Erythroblast (primary cell): Measurements from ENCODE around the gene HECA.

ENCODE experiments used
- GATA1 ChIP-seq: IDR thresholded peaks from 2 replicates; pipeline ENCODE4 v1.6.1; 2011; ENCODE audit warnings: low read depth, mild to moderate bottlenecking, control low read depth, low read length, moderate library complexity
- POLR2A ChIP-seq: IDR thresholded peaks from 2 replicates; pipeline ENCODE4 v1.6.1; 2011; ENCODE audit warnings: mild to moderate bottlenecking, low read length

DNA sequence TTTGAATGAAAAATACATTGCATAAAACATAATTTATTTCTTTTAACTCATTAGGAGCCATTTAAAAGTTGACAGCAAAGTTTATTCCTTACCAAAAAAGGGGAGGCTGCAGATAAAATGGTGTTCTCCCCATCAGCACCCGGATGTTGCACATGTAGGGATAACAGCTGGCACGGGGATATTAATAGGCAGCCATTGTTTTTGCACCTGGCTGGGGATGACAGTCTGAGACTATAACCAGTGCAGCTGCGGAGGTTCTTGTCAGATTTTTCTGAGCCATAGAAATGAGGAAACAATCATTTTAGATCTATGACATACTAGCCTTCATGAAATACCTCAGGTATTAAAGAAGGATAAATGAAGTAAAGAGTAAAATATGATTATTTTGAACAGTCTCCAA, 20.1 kb upstream of the HECA start:
- TF ChIP-seq POLR2A (no peak), GATA1 (no peak)
